Breast epithelium (tissue), 3 donors: Measurements from ENCODE around the gene TRIP12.

ENCODE experiments used
- POLR2A ChIP-seq: fragments of 450-650 bp; IDR thresholded peaks from one replicate; pipeline ENCODE4 v1.6.1; 2016; ENCODE audit warnings: antibody characterized with exemption, mild to moderate bottlenecking, moderate library complexity
- TF ChIP-seq, protein P1 (sequence below), 3 donors: fragments of 450-650 bp; IDR thresholded peaks; one replicate each; pipeline ENCODE4 v1.5.1; 2016 to 2017; ENCODE audit warnings: antibody characterized with exemption in 3 of 3, mild to moderate bottlenecking in 3 of 3, moderate library complexity in 3 of 3

- no peak for TF ChIP-seq POLR2A
- TF ChIP-seq, protein P1, sequence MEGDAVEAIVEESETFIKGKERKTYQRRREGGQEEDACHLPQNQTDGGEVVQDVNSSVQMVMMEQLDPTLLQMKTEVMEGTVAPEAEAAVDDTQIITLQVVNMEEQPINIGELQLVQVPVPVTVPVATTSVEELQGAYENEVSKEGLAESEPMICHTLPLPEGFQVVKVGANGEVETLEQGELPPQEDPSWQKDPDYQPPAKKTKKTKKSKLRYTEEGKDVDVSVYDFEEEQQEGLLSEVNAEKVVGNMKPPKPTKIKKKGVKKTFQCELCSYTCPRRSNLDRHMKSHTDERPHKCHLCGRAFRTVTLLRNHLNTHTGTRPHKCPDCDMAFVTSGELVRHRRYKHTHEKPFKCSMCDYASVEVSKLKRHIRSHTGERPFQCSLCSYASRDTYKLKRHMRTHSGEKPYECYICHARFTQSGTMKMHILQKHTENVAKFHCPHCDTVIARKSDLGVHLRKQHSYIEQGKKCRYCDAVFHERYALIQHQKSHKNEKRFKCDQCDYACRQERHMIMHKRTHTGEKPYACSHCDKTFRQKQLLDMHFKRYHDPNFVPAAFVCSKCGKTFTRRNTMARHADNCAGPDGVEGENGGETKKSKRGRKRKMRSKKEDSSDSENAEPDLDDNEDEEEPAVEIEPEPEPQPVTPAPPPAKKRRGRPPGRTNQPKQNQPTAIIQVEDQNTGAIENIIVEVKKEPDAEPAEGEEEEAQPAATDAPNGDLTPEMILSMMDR (IDR thresholded peaks at IDR 0.05): no peak
These were observed 203.8 kb downstream of the TRIP12 start for GRCh38 chr2:229718057-229718456.
